Stimulated activated naive CD8-positive, alpha-beta T cell treated with anti-CD3 and anti-CD28 coated beads, Interleukin-15, amount 100 ng/mL, for 72 hours (primary cell): ENCODE data around the gene CCDC57.

Experiments used
- ATAC-seq: fragments of 150-1000 bp; cut with Tn5 transposase; 2 replicates; pipeline ENCODE4 v1.10.0; 2021; ENCODE audit warnings: mild to moderate bottlenecking, moderate library complexity
- DNase-seq, 2 donors: peaks; one replicate each; pipeline ENCODE4 v3.0.0; 2021 to 2022
- H3K27ac Mint-ChIP-seq, 2 donors: one replicate each; pipeline ENCODE4 v1.8.0; 2022; ENCODE audit warnings: mild to moderate bottlenecking in 2 of 2, mixed read lengths in 2 of 2, moderate library complexity in 2 of 2
- H3K27me3 Mint-ChIP-seq: one replicate; pipeline ENCODE4 v1.8.0; 2022; ENCODE audit warnings: mixed read lengths
- H3K4me1 Mint-ChIP-seq: one replicate; pipeline ENCODE4 v1.8.0; 2022; ENCODE audit warnings: mild to moderate bottlenecking, mixed read lengths
- H3K4me3 Mint-ChIP-seq, 2 donors: one replicate each; pipeline ENCODE4 v1.8.0; 2022; ENCODE audit warnings: mild to moderate bottlenecking in 2 of 2, mixed read lengths in 2 of 2, moderate library complexity in 1 of 2
- H3K9me3 Mint-ChIP-seq, 2 donors: one replicate each; pipeline ENCODE4 v1.8.0; 2022; ENCODE audit warnings: mixed read lengths in 2 of 2

CCDC57 gene

GRCh38 chr17:82128287-82128686 is 84.4 kb downstream of the CCDC57 start:
- peaks cover 52% of the 10 kb centered on the region for H3K4me1 Mint-ChIP-seq
- H3K4me3 Mint-ChIP-seq = no peak overlapping the region
- ATAC-seq (no peak), DNase-seq (no peak)
- H3K9me3 Mint-ChIP-seq = no peaks in the 10 kb centered on the region
- H3K27me3 Mint-ChIP-seq = no peaks in the 10 kb centered on the region
- peak overlapping the region in 1 of 2 donors; percentile 93 for H3K27ac Mint-ChIP-seq

DNA sequence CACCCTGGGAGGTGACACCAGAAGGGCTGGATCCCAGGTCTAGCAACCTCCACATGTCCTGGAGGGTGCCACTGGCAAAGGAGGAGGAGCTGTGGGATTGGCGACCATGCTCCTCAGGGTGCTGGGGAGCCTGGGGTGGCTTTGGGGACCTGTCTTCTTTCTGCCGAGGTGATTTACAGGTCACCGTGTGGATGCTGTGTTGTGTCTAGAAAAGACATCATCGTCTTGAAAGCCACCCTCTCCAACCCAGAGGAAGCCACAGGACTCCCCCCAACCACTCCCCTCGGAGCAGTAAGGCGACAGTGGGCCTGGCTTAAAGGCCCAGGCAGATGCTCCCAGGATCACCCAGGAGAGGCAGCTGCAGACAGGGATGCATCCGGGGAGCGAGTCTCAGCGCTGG is 84.9 kb downstream of the CCDC57 start:
- H3K4me3 Mint-ChIP-seq = peak overlapping the region in 1 of 2 donors; percentile 87
- no peak for DNase-seq

GRCh38 chr17:82127315-82127595 is 85.4 kb downstream of the CCDC57 start:
- ATAC-seq = peak; percentile 63
- DNase-seq = no peak
- peaks cover 62% of the 10 kb centered on the region for H3K4me1 Mint-ChIP-seq
- H3K27me3 Mint-ChIP-seq = no peaks in the 10 kb centered on the region
- H3K27ac Mint-ChIP-seq = no peak overlapping the region
- H3K4me3 Mint-ChIP-seq = peak overlapping the region in 1 of 2 donors; percentile 87
- no peaks in the 10 kb centered on the region for H3K9me3 Mint-ChIP-seq

More for the DNA sequence above, 84.9 kb downstream of the CCDC57 start:
- Mint-ChIP-seq H3K27ac (peak overlapping the region; percentile 46 to 93), H3K9me3 (no peaks in the 10 kb centered on the region), H3K27me3 (no peaks in the 10 kb centered on the region), H3K4me1 (peaks cover 58% of the 10 kb centered on the region)
- no peak for ATAC-seq

- H3K9me3 Mint-ChIP-seq = no peaks in the 10 kb centered on the region
- peaks cover 67% of the 10 kb centered on the region for H3K4me1 Mint-ChIP-seq
- DNase-seq (peak; percentile 59 to 71), ATAC-seq (peak; percentile 94)
- H3K4me3 Mint-ChIP-seq = peak overlapping the region; percentile 84 to 87
- H3K27ac Mint-ChIP-seq = peak overlapping the region; percentile 74 to 90
- no peaks in the 10 kb centered on the region for H3K27me3 Mint-ChIP-seq
These were observed 85.9 kb downstream of the CCDC57 start for GRCh38 chr17:82126556-82127314.

GRCh38 chr17:82124101-82124500 is 88.5 kb downstream of the CCDC57 start:
- no peak for DNase-seq
- no peak for ATAC-seq
- H3K4me3 Mint-ChIP-seq = no peak overlapping the region
- no peaks in the 10 kb centered on the region for H3K27me3 Mint-ChIP-seq
- peaks cover 94% of the 10 kb centered on the region for H3K4me1 Mint-ChIP-seq
- no peaks in the 10 kb centered on the region for H3K9me3 Mint-ChIP-seq
- no peak overlapping the region for H3K27ac Mint-ChIP-seq

GRCh38 chr17:82121660-82122629 is 90.7 kb downstream of the CCDC57 start:
- Mint-ChIP-seq H3K27ac (peak overlapping the region; percentile 24 to 94), H3K9me3 (no peaks in the 10 kb centered on the region), H3K4me3 (peak overlapping the region in 1 of 2 donors; percentile 86), H3K4me1 (peaks cover 78% of the 10 kb centered on the region), H3K27me3 (no peaks in the 10 kb centered on the region)
- ATAC-seq (no peak), DNase-seq (no peak)

DNA sequence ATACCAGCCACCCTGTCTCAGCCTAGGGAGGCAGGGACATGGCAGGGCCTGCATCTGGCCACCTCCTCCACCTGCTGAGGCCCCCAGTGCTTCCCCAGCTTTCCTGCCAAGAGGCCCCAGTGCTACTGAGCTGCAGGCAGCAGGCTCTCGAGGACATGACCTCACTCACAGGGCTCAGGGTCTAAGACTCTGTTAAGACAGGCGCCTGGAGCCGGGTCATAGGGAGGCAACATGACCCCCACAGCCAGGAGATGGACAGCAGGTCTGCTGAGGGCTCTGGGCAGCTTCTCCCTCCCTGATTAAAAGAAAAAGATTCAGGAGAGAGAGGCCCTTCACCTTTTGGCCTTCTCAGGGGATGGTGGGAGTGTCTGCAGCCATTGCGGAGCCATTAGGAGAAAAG is 91.4 kb downstream of the CCDC57 start:
- Mint-ChIP-seq H3K27ac (peak overlapping the region; percentile 69 to 94), H3K4me1 (peaks cover 71% of the 10 kb centered on the region), H3K9me3 (no peaks in the 10 kb centered on the region), H3K27me3 (no peaks in the 10 kb centered on the region), H3K4me3 (peak overlapping the region in 1 of 2 donors; percentile 86)
- ATAC-seq (no peak), DNase-seq (no peak)

- peak; percentile 55 for ATAC-seq
- no peaks in the 10 kb centered on the region for H3K9me3 Mint-ChIP-seq
- H3K27me3 Mint-ChIP-seq = no peaks in the 10 kb centered on the region
- no peak for DNase-seq
- peaks cover 61% of the 10 kb centered on the region for H3K4me1 Mint-ChIP-seq
- H3K4me3 Mint-ChIP-seq = peak overlapping the region in 1 of 2 donors; percentile 15
- H3K27ac Mint-ChIP-seq = no peak overlapping the region
These were observed 92.5 kb downstream of the CCDC57 start for GRCh38 chr17:82120148-82120547.

GRCh38 chr17:82118815-82119380 is 93.7 kb downstream of the CCDC57 start:
- Mint-ChIP-seq H3K4me3 (no peak overlapping the region), H3K9me3 (no peaks in the 10 kb centered on the region), H3K4me1 (peaks cover 49% of the 10 kb centered on the region), H3K27me3 (no peaks in the 10 kb centered on the region), H3K27ac (no peak overlapping the region)
- no peak for DNase-seq
- ATAC-seq = no peak

- no peak for DNase-seq
- peaks cover 43% of the 10 kb centered on the region for H3K4me1 Mint-ChIP-seq
- H3K4me3 Mint-ChIP-seq = no peak overlapping the region
- H3K9me3 Mint-ChIP-seq = no peaks in the 10 kb centered on the region
- no peak overlapping the region for H3K27ac Mint-ChIP-seq
- H3K27me3 Mint-ChIP-seq = no peaks in the 10 kb centered on the region
- ATAC-seq = no peak
These were observed 94.4 kb downstream of the CCDC57 start for GRCh38 chr17:82118168-82118814.

DNA sequence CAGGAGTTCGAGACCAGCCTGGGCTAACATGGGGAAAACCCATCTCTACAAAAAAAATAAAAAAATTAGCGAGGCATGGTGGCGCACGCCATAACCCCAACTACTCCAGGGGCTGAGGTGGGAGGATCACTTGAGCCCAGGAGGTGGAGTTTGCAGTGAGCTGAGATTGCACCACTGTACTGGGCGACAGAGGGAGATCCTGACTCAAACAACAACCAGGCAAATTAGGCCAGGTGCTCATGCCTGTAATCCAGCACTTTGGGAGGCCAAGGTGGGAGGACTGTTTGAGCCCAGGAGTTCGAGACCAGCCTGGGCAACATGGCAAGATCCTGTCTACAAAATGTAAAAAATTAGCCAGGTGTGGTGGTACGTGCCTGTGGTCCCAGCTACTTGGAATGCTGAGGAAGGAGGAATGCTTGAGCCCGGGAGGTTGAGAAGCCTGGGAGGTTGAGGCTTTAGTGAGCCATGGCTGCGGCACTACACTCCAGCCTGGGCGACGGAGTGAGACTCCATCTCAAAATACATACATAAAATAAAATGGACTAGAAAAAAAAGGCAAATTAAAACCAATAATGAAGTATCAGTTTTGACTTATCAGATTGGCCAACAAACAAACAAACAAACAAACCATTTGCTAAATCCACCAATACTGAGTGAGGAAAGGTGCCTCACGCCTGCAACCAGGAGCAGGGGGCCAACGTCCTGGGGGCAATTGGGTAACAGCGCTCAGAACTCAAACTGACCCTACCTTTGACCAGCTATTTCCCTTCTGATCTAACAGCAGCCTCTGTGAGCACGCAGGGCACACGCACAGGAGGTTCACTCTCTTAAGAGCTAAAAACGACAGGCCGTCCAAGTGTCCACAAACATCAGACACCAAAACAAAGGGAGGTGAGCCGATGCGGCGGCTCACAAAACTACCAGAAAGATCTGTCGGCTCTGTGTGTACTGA is 95.2 kb downstream of the CCDC57 start:
- Mint-ChIP-seq H3K4me1 (peaks cover 34% of the 10 kb centered on the region), H3K27ac (peak overlapping the region in 1 of 2 donors; percentile 54), H3K27me3 (no peaks in the 10 kb centered on the region), H3K4me3 (no peak overlapping the region), H3K9me3 (no peaks in the 10 kb centered on the region)
- DNase-seq = no peak
- no peak for ATAC-seq

- H3K9me3 Mint-ChIP-seq = no peaks in the 10 kb centered on the region
- DNase-seq (no peak), ATAC-seq (no peak)
- no peak overlapping the region for H3K4me3 Mint-ChIP-seq
- no peaks in the 10 kb centered on the region for H3K27me3 Mint-ChIP-seq
- no peak overlapping the region for H3K27ac Mint-ChIP-seq
- peaks cover 22% of the 10 kb centered on the region for H3K4me1 Mint-ChIP-seq
These were observed 96.4 kb downstream of the CCDC57 start for GRCh38 chr17:82116246-82116645.

- Mint-ChIP-seq H3K9me3 (no peaks in the 10 kb centered on the region), H3K27ac (no peak overlapping the region), H3K27me3 (no peaks in the 10 kb centered on the region), H3K4me3 (no peak overlapping the region), H3K4me1 (peaks cover 18% of the 10 kb centered on the region)
- DNase-seq (no peak), ATAC-seq (no peak)
These were observed 97.8 kb downstream of the CCDC57 start for GRCh38 chr17:82114872-82115271.

GRCh38 chr17:82114447-82114846 is 98.2 kb downstream of the CCDC57 start:
- DNase-seq (no peak), ATAC-seq (no peak)
- Mint-ChIP-seq H3K27me3 (no peaks in the 10 kb centered on the region), H3K4me3 (no peak overlapping the region), H3K27ac (no peak overlapping the region), H3K4me1 (peaks cover 14% of the 10 kb centered on the region), H3K9me3 (no peaks in the 10 kb centered on the region)
